OCI-LY3 (cell line): ENCODE data around the gene MGAT4A.

ENCODE experiments used
- H2AFZ ChIP-seq: fragments of 200-600, 300-600 bp; shearing (Covaris generic); 2 replicates; pipeline ENCODE4 v1.6.0; 2014; ENCODE audit warnings: antibody characterized with exemption, low read depth, low read length
- H3K27ac ChIP-seq: fragments of 200-600, 300-600 bp; sonication (generic); 2 replicates; pipeline ENCODE4 v1.5.1; 2014; ENCODE audit warnings: mild to moderate bottlenecking, low read length, moderate library complexity, mixed read lengths
- H3K27me3 ChIP-seq: fragments of 200-600, 300-600 bp; sonication (generic); 2 replicates; pipeline ENCODE4 v1.6.1; 2014; ENCODE audit warnings: low read depth, low read length, mixed read lengths
- H3K36me3 ChIP-seq: fragments of 200-600, 300-600 bp; sonication (generic); replicated peaks from 2 replicates; pipeline ENCODE3; 2014; ENCODE audit warnings: low read depth, low read length, mixed read lengths
- H3K4me1 ChIP-seq: fragments of 300-600, 200-600 bp; sonication (generic); 2 replicates; pipeline ENCODE4 v1.6.1; 2014; ENCODE audit warnings: low read length, mixed read lengths
- H3K4me2 ChIP-seq: fragments of 200-600, 300-600 bp; sonication (generic); 2 replicates; pipeline ENCODE4 v1.6.1; 2014; ENCODE audit warnings: low read length, mixed read lengths
- H3K4me3 ChIP-seq: fragments of 300-600, 200-600 bp; sonication (generic); 2 replicates; pipeline ENCODE4 v1.5.1; 2014; ENCODE audit warnings: antibody characterized with exemption, mild to moderate bottlenecking, low read length, moderate library complexity
- H3K79me2 ChIP-seq: fragments of 300-600, 200-600 bp; shearing (Covaris generic); 2 replicates; pipeline ENCODE4 v1.6.1; 2014; ENCODE audit warnings: mild to moderate bottlenecking, low read length, mixed read lengths
- H3K9ac ChIP-seq: fragments of 300-600, 200-600 bp; shearing (Covaris generic); 2 replicates; pipeline ENCODE4 v1.6.0; 2014; ENCODE audit warnings: mild to moderate bottlenecking, low read length, moderate library complexity
- H3K9me3 ChIP-seq: fragments of 200-600, 300-600 bp; shearing (Covaris generic); 2 replicates; pipeline ENCODE4 v1.6.1; 2014; ENCODE audit warnings: low read length, mixed read lengths; ENCODE audit not compliant: insufficient read depth
- H4K20me1 ChIP-seq: fragments of 200-600, 300-600 bp; sonication (generic); 2 replicates; pipeline ENCODE4 v1.6.1; 2016; ENCODE audit warnings: low read length, mixed read lengths; ENCODE audit not compliant: insufficient read depth
- EZH2phosphoT487 ChIP-seq: fragments of 200-600 bp; shearing (Covaris generic); IDR thresholded peaks from 2 replicates; pipeline ENCODE4 v1.6.1; 2018; ENCODE audit warnings: antibody characterized with exemption, mixed run types, low read depth
- TF ChIP-seq, protein P1 (sequence below): fragments of 200-600, 300-600 bp; sonication (generic); IDR thresholded peaks from 2 replicates; pipeline ENCODE4 v1.5.1; 2014; ENCODE audit warnings: antibody characterized with exemption, low read length, low read depth

MGAT4A gene

DNA sequence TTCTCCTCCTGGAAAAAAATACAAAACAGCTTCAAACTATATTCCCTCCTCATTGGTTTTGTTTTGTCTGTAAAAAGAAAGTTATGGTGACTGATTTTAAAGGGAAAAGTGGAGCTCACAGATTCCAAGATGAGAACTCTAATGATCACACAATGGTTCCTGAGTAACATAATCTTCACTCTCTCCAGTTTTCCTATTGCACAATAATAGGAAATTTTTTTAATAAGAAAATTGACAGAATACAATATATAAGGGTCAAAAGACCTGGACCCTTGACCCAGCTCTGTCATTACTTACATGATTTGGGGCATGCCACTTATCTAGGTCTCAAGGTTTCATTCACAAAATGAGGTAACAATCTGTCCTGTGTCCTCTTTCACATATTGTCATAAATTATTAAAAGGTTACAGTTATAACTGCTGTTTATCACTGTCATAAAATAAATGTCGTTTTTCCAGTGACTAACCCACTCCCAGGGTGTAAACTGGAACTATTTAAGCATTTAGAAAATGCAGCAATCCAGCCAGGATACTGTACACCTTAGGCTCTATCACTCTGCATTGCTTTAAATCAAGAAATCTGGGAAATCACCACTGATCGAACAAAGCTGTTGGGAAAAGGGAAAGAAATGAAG, 4.1 kb downstream of the MGAT4A start:
- H3K79me2 ChIP-seq, result no peaks in the 10 kb centered on the region
- no peak overlapping the region for H3K4me2 ChIP-seq
- no peak overlapping the region for H3K27ac ChIP-seq
- TF ChIP-seq, protein P1, sequence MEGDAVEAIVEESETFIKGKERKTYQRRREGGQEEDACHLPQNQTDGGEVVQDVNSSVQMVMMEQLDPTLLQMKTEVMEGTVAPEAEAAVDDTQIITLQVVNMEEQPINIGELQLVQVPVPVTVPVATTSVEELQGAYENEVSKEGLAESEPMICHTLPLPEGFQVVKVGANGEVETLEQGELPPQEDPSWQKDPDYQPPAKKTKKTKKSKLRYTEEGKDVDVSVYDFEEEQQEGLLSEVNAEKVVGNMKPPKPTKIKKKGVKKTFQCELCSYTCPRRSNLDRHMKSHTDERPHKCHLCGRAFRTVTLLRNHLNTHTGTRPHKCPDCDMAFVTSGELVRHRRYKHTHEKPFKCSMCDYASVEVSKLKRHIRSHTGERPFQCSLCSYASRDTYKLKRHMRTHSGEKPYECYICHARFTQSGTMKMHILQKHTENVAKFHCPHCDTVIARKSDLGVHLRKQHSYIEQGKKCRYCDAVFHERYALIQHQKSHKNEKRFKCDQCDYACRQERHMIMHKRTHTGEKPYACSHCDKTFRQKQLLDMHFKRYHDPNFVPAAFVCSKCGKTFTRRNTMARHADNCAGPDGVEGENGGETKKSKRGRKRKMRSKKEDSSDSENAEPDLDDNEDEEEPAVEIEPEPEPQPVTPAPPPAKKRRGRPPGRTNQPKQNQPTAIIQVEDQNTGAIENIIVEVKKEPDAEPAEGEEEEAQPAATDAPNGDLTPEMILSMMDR, result no peak
- no peak for TF ChIP-seq EZH2phosphoT487
- peaks cover 17% of the 10 kb centered on the region for H3K27me3 ChIP-seq
- no peaks in the 10 kb centered on the region for H4K20me1 ChIP-seq
- no peaks in the 10 kb centered on the region for H3K9me3 ChIP-seq
- no peak overlapping the region for H3K4me3 ChIP-seq
- H2AFZ ChIP-seq, result no peak overlapping the region
- H3K36me3 ChIP-seq, result no peaks in the 10 kb centered on the region
- no peak overlapping the region for H3K9ac ChIP-seq
- peaks cover 8% of the 10 kb centered on the region for H3K4me1 ChIP-seq

GRCh38 chr2:98726205-98726604, 4.7 kb downstream of the MGAT4A start:
- no peaks in the 10 kb centered on the region for H3K9me3 ChIP-seq
- H4K20me1 ChIP-seq, result no peaks in the 10 kb centered on the region
- no peak overlapping the region for H2AFZ ChIP-seq
- peaks cover 6% of the 10 kb centered on the region; the same call in 1 of the 2 replicates for H3K4me1 ChIP-seq
- H3K4me2 ChIP-seq, result no peak overlapping the region
- TF ChIP-seq EZH2phosphoT487, result no peak
- TF ChIP-seq, protein P1, result no peak
- H3K36me3 ChIP-seq, result no peaks in the 10 kb centered on the region
- H3K4me3 ChIP-seq, result no peak overlapping the region
- H3K27ac ChIP-seq, result no peak overlapping the region
- no peak overlapping the region for H3K9ac ChIP-seq
- no peaks in the 10 kb centered on the region for H3K79me2 ChIP-seq
- peaks cover 14% of the 10 kb centered on the region for H3K27me3 ChIP-seq

GRCh38 chr2:98720286-98720685, 10.6 kb downstream of the MGAT4A start:
- H2AFZ ChIP-seq, result no peak overlapping the region
- H3K4me2 ChIP-seq, result no peak overlapping the region
- no peaks in the 10 kb centered on the region for H4K20me1 ChIP-seq
- H3K27ac ChIP-seq, result no peak overlapping the region
- no peak overlapping the region for H3K9ac ChIP-seq
- TF ChIP-seq, protein P1, result no peak
- no peak for TF ChIP-seq EZH2phosphoT487
- H3K4me1 ChIP-seq, result no peaks in the 10 kb centered on the region
- no peak overlapping the region for H3K4me3 ChIP-seq
- H3K9me3 ChIP-seq, result no peaks in the 10 kb centered on the region
- peaks cover 5% of the 10 kb centered on the region for H3K36me3 ChIP-seq
- H3K79me2 ChIP-seq, result no peaks in the 10 kb centered on the region
- no peaks in the 10 kb centered on the region for H3K27me3 ChIP-seq

DNA sequence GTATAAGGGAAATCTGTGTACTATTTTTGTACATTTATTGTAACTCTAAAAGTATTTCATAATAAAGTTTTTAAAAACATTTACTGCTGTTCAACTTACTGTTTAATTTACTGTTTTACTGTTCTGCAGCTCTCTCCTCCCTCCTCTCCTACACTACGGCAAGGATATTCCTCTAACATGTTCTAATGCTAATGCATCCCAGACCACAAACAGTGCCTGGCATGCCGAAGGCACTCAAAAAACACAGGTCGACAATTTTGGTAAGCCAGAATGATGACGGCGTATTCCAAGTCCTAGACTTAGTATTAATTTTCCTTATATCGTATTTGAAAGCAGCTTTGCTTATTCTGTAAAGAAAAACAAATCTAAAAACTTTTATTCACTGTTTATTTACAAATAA, 13.3 kb downstream of the MGAT4A start:
- no peak overlapping the region for H3K4me2 ChIP-seq
- H3K4me3 ChIP-seq, result no peak overlapping the region
- no peaks in the 10 kb centered on the region for H3K79me2 ChIP-seq
- TF ChIP-seq EZH2phosphoT487, result no peak
- TF ChIP-seq, protein P1, result no peak
- no peaks in the 10 kb centered on the region for H3K9me3 ChIP-seq
- no peak overlapping the region for H3K27ac ChIP-seq
- no peak overlapping the region for H3K9ac ChIP-seq
- no peak overlapping the region for H2AFZ ChIP-seq
- no peaks in the 10 kb centered on the region for H4K20me1 ChIP-seq
- peaks cover 13% of the 10 kb centered on the region for H3K4me1 ChIP-seq
- H3K36me3 ChIP-seq, result peaks cover 5% of the 10 kb centered on the region
- H3K27me3 ChIP-seq, result no peaks in the 10 kb centered on the region
